ENCODE results near the gene ZNF253.

- TF ChIP-seq CTCF (IDR thresholded peaks at IDR 0.05) (no peak), EP300 (IDR thresholded peaks at IDR 0.05) (no peak)
These were observed 44.0 kb downstream of the ZNF253 start for GRCh38 chr19:19909654-19910053.

Measured in tibial nerve (tissue), 4 donors.